Measurements from ENCODE around the gene RFC5. TPM values are rescaled to one million over a fixed set of nuclear protein-coding genes. Genes with fewer than 3 reads are reported as not detected.
A peak's percentile ranks its signal among the peaks of the same experiment; 100 is the strongest.

The RFC5 gene
- total and polyA plus RNA-seq, 2 of the 4 experiments (the other 2 are of a cell fraction) = 14.7 to 20.1 TPM

DNA sequence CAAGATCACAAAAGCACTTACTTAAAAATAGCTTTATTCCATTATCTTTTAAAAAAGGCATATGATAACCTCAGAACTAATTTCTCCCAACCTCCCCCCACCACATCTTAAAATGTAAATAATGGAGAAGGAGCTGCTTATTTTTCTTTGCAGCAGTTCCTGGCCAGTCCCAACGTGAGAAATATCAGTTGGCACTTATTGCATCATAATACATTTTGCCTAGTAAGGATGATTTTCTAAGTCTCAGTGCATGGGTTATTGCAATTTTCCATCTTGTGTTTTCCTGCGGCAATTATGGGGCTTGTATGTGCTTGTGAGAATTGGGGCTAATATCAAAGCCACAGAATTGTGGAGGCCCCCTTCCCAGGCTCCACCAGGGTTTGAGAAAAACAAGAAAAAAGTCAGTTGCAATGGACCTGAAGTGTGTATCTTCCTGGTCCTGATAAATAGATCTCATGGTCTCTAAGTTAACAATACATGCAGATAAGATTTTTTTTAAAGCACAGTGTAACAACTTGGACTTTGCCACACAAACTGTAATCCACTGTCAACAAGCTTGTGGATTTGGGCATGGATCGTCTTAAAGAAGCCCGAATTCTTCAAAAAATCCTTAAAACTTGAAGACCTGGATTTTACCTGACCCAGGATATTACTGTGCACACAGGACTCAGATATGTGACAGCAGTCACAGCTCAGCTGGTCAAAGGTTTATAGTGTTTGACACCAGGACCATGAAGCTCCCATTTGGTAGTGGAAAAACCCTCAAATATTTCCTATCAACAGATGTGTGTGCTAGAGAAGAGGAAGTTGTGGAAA is 47.3 kb downstream of the RFC5 start:
- H3K4me2 ChIP-seq (ENCODE audit: low read depth, low read length) = peak overlapping the region; percentile 44; the same call in 1 of the 2 replicates
- WGBS, 2 experiments (ENCODE audit: extremely low coverage in 2 of 2, insufficient read length in 1 of 2) = no CpG with 5 or more reads among the region's 4 CpGs
- H2BK120ac ChIP-seq (ENCODE audit: low read depth, low read length) = peak overlapping the region; percentile 6
- H2BK20ac ChIP-seq (ENCODE audit: low read depth, low read length) = 0 out of 2 replicates have a peak overlapping the region, but pooled peaks have one; percentile 21
- H3K27ac ChIP-seq (ENCODE audit: insufficient read depth, low read length) = no peak overlapping the region; the same call in 1 of the 2 replicates
- dilution Hi-C loops (cut with HindIII; ENCODE audit: low sequenced_read_pairs, unreplicated experiment) = no loop called here
- no peaks in the 10 kb centered on the region for H3K9me3 ChIP-seq (ENCODE audit: control insufficient read depth, insufficient read depth, low read length)
- no peak overlapping the region for H3K56ac ChIP-seq (ENCODE audit: extremely low read depth, insufficient read depth, low read length)
- H3K79me1 ChIP-seq (ENCODE audit: low read depth in 1 of 2, low read length in 2 of 2) = peaks cover 0 to 39% of the 10 kb centered on the region in 2 experiments; a peak in 3 of 4 replicates
- no peak overlapping the region for H2BK5ac ChIP-seq (ENCODE audit: low read depth, low read length, poor library complexity, severe bottlenecking)
- no peak overlapping the region for H2AK9ac ChIP-seq (replicated peaks; ENCODE audit: low read depth, low read length, poor library complexity)
- H3K9ac ChIP-seq (ENCODE audit: low read depth, low read length) = no peak overlapping the region
- H3K18ac ChIP-seq (ENCODE audit: low read depth, low read length) = no peak overlapping the region
- no peaks in the 10 kb centered on the region for H4K20me1 ChIP-seq (ENCODE audit: insufficient read depth, low read length)
- TF ChIP-seq NFE2L2 (IDR thresholded peaks at IDR 0.05; ENCODE audit: low read depth, low read length) (peak; percentile 78; the same call in 1 of the 2 replicates), MAFK (IDR thresholded peaks at IDR 0.05; ENCODE audit: low read depth, low read length) (0 out of 2 replicates have a peak, but pooled peaks have one; percentile 42), POLR2A (IDR thresholded peaks at IDR 0.05; ENCODE audit: low read depth, low read length) (no peak), RAD21 (IDR thresholded peaks at IDR 0.05; ENCODE audit: low read length) (no peak), FOS (IDR thresholded peaks at IDR 0.05; ENCODE audit: low read depth, low read length) (no peak), CEBPB (IDR thresholded peaks at IDR 0.05; ENCODE audit: low read depth, low read length) (peak; percentile 97), MXI1 (IDR thresholded peaks at IDR 0.05; ENCODE audit: borderline replicate concordance, low read depth, low read length) (no peak)
- H3K4me1 ChIP-seq (ENCODE audit: control insufficient read depth, insufficient read depth, low read length) = peaks cover 7% of the 10 kb centered on the region
- 0 out of 2 replicates have a peak overlapping the region, but pooled peaks have one; percentile 29 for H3K14ac ChIP-seq (replicated peaks; ENCODE audit: low read depth, low read length)
- H4K5ac ChIP-seq (ENCODE audit: low read depth, low read length) = no peak overlapping the region; the same call in 1 of the 2 replicates
- POLR2A ChIA-PET (ENCODE audit: unreplicated experiment) = interaction anchor here (0.6 kb wide), 2 partner anchors 48 to 1861 kb away, joined by 4 read pairs; no protein-coding TSS in a partner anchor
- no peak for ATAC-seq (ENCODE audit: low read depth)
- no peaks in the 10 kb centered on the region for H3K27me3 ChIP-seq (ENCODE audit: control insufficient read depth, insufficient read depth, low read length)
- H3K36me3 ChIP-seq (ENCODE audit: control insufficient read depth, insufficient read depth, low read length) = no peaks in the 10 kb centered on the region
- intact Hi-C loops (cut with micrococcal nuclease) = loop anchor here (5.0 kb wide), 2 partner anchors 74 to 314 kb away; partner anchors contain the start of genes PEBP1 and SUDS3
- H3K9me1 ChIP-seq (ENCODE audit: insufficient read depth, low read length) = no peaks in the 10 kb centered on the region
- peak overlapping the region in 1 of 2 experiments; percentile 31; a peak in 1 of 4 replicates for H4K8ac ChIP-seq (ENCODE audit: low read depth in 2 of 2, low read length in 2 of 2)
- H4K91ac ChIP-seq (ENCODE audit: insufficient read depth, low read depth, low read length) = peak overlapping the region; percentile 14; the same call in 1 of the 2 replicates
- no peak overlapping the region for H2AFZ ChIP-seq (replicated peaks; ENCODE audit: low read length, poor library complexity)
- CTCF ChIA-PET = interaction anchor here (0.6 to 1.2 kb wide), 5 partner anchors 9 to 72 kb away, joined by 3 to 4 read pairs (median 3); no protein-coding TSS in a partner anchor
- no peak overlapping the region for H3K4me3 ChIP-seq (ENCODE audit: insufficient read depth, low read depth, low read length)
- peak overlapping the region; percentile 22; the same call in 1 of the 2 replicates for H3K23ac ChIP-seq (ENCODE audit: low read depth, low read length)
- H2BK15ac ChIP-seq (ENCODE audit: low read depth, low read length) = no peak overlapping the region
- 0 out of 2 replicates have a peak overlapping the region, but pooled peaks have one; percentile 22 for H2AK5ac ChIP-seq (ENCODE audit: low read depth, low read length)
- in situ Hi-C loops (cut with MboI; ENCODE audit: low sequenced_read_pairs) = no loop called here
- H3K4ac ChIP-seq (ENCODE audit: low read depth, low read length) = peak overlapping the region; percentile 33; the same call in 1 of the 2 replicates
- no TSS peak for BruUV-seq (replicated peaks)
- DNase-seq = peak; percentile 52
